Measurements from ENCODE around the gene NLRP12. TPM values are rescaled to one million over a fixed set of nuclear protein-coding genes. Genes with fewer than 3 reads are reported as not detected.

Gene NLRP12
- total and polyA plus RNA-seq, 2 of the 4 experiments (the other 2 are of a cell fraction), result not detected

DNA sequence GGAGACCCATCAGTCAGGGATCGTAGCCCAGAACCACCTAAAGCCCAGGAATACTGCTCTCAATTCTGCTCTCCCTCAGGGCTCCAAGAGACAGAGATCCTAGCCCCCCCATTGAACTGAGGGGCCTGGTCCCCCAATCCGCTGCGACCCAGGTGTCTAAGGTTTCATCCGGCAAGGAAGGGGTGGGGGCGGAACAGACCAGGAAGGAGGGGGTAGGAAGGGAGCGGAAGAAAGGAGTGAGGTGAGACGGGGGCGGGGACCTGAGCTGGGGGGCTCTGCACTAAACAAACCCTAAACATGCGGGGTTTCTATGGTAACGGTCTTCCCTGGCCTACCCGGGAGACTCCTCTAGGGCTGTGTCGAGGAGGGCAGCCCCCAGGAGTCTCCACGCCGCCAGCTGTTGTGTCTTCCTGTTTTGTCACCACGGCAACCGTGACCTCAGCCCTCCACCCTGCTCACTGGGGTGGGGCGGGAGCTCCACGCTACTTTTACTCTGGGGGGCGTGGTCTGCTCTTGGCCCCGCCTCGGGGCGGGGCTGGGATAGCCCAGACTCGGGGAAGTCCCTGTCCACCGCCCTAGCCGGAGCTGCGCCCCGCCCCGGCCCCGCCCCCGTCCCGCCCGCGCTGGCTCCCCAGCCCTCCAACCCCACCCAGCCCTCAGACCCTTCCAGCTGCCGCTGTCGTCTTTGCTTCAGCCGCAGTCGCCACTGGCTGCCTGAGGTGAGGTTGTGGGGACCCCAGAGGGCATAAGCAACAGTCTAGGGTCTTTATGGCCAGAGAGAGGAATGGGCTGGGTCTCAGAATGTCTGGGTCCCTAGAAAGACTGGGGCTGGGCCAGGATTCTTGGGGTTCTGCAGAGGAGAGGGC lies 43.3 kb upstream of the NLRP12 start, which contains the start of gene MYADM (continued):
- peak; percentile 97 for TF ChIP-seq MAZ (IDR thresholded peaks at IDR 0.05; ENCODE audit: borderline replicate concordance, low read depth, low read length)

DNA sequence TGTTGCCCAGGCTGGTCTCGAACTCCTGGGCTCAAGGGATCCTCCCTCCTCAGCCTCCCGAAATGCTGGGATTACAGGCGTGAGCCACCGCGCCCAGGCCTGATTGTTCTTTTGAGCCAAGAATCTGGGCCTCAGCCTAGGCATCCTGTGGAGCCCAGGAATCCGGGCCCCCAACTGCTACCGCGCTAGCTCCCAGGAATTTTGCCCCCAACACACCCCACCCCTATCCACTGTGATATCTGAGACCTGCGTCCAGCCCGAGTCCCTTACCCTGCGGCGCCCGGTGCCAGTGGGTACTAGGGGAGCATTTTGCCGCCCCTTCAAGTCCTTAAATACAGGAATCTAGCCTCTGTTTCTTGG lies 42.7 kb upstream of the NLRP12 start:
- H3K23ac ChIP-seq (ENCODE audit: low read depth, low read length), result peak overlapping the region; percentile 48
- 0 out of 2 replicates have a peak overlapping the region, but pooled peaks have one; percentile 28 for H2BK20ac ChIP-seq (ENCODE audit: low read depth, low read length)
- no peaks in the 10 kb centered on the region for H3K27me3 ChIP-seq (ENCODE audit: control insufficient read depth, insufficient read depth, low read length)
- H3K27ac ChIP-seq (ENCODE audit: insufficient read depth, low read length), result peak overlapping the region; percentile 72
- H3K4me2 ChIP-seq (ENCODE audit: low read depth, low read length), result peak overlapping the region; percentile 80
- in situ Hi-C loops (cut with MboI; ENCODE audit: low sequenced_read_pairs) (no loop called here), intact Hi-C loops (cut with micrococcal nuclease) (loop anchor here (1.0 to 10.0 kb wide), 2 partner anchors 25 to 238 kb away; partner anchors contain the start of genes NDUFA3 and OSCAR), dilution Hi-C loops (cut with HindIII; ENCODE audit: low sequenced_read_pairs, unreplicated experiment) (no loop called here)
- H3K4me1 ChIP-seq (ENCODE audit: control insufficient read depth, insufficient read depth, low read length), result peaks cover 7% of the 10 kb centered on the region
- CTCF ChIA-PET, result no interaction called here
- H2BK5ac ChIP-seq (ENCODE audit: low read depth, low read length, poor library complexity, severe bottlenecking), result peak overlapping the region; percentile 58
- peak overlapping the region; percentile 65; the same call in 1 of the 2 replicates for H3K14ac ChIP-seq (replicated peaks; ENCODE audit: low read depth, low read length)
- H3K9me3 ChIP-seq (ENCODE audit: control insufficient read depth, insufficient read depth, low read length), result no peaks in the 10 kb centered on the region
- peak overlapping the region; percentile 49; the same call in 1 of the 2 replicates for H2BK120ac ChIP-seq (ENCODE audit: low read depth, low read length)
- no peak for DNase-seq
- BruUV-seq (replicated peaks), result no TSS peak
- TF ChIP-seq NFE2L2 (IDR thresholded peaks at IDR 0.05; ENCODE audit: low read depth, low read length), result no peak
- TF ChIP-seq FOS (IDR thresholded peaks at IDR 0.05; ENCODE audit: low read depth, low read length), result no peak
- no peak for TF ChIP-seq MAZ (IDR thresholded peaks at IDR 0.05; ENCODE audit: borderline replicate concordance, low read depth, low read length)
- no peak for TF ChIP-seq RAD21 (IDR thresholded peaks at IDR 0.05; ENCODE audit: low read length)
- TF ChIP-seq, protein P1, sequence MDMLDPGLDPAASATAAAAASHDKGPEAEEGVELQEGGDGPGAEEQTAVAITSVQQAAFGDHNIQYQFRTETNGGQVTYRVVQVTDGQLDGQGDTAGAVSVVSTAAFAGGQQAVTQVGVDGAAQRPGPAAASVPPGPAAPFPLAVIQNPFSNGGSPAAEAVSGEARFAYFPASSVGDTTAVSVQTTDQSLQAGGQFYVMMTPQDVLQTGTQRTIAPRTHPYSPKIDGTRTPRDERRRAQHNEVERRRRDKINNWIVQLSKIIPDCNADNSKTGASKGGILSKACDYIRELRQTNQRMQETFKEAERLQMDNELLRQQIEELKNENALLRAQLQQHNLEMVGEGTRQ (IDR thresholded peaks at IDR 0.05; ENCODE audit: low read depth, low read length), result no peak
- TF ChIP-seq RFX5 (IDR thresholded peaks at IDR 0.05; ENCODE audit: low read depth, low read length), result no peak
- TF ChIP-seq BHLHE40 (IDR thresholded peaks at IDR 0.05; ENCODE audit: low read depth, low read length), result no peak
- TF ChIP-seq, protein P2, sequence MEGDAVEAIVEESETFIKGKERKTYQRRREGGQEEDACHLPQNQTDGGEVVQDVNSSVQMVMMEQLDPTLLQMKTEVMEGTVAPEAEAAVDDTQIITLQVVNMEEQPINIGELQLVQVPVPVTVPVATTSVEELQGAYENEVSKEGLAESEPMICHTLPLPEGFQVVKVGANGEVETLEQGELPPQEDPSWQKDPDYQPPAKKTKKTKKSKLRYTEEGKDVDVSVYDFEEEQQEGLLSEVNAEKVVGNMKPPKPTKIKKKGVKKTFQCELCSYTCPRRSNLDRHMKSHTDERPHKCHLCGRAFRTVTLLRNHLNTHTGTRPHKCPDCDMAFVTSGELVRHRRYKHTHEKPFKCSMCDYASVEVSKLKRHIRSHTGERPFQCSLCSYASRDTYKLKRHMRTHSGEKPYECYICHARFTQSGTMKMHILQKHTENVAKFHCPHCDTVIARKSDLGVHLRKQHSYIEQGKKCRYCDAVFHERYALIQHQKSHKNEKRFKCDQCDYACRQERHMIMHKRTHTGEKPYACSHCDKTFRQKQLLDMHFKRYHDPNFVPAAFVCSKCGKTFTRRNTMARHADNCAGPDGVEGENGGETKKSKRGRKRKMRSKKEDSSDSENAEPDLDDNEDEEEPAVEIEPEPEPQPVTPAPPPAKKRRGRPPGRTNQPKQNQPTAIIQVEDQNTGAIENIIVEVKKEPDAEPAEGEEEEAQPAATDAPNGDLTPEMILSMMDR (conservative IDR thresholded peaks at IDR 0.05; ENCODE audit: low read depth, low read length), result no peak
- TF ChIP-seq POLR2A (IDR thresholded peaks at IDR 0.05; ENCODE audit: low read depth, low read length), result no peak
- H2AK9ac ChIP-seq (replicated peaks; ENCODE audit: low read depth, low read length, poor library complexity), result peak overlapping the region; percentile 95
- H3K9me1 ChIP-seq (ENCODE audit: insufficient read depth, low read length), result peaks cover 6% of the 10 kb centered on the region; the same call in 1 of the 2 replicates
- H2BK15ac ChIP-seq (ENCODE audit: low read depth, low read length), result peak overlapping the region; percentile 52; the same call in 1 of the 3 replicates
- WGBS, 2 experiments (ENCODE audit: extremely low coverage in 2 of 2, insufficient read length in 1 of 2), result 54% methylated on average over 3 of the region's 14 CpGs; no CpG with 5 or more reads in 1 of the 2 experiments
- POLR2A ChIA-PET (ENCODE audit: unreplicated experiment), result no interaction called here
- H3K56ac ChIP-seq (ENCODE audit: extremely low read depth, insufficient read depth, low read length), result 0 out of 2 replicates have a peak overlapping the region, but pooled peaks have one; percentile 35
- no peak overlapping the region; the same call in 1 of the 2 replicates for H3K18ac ChIP-seq (ENCODE audit: low read depth, low read length)
- H3K4me3 ChIP-seq (ENCODE audit: insufficient read depth, low read depth, low read length), result peak overlapping the region; percentile 60
- H4K20me1 ChIP-seq (ENCODE audit: insufficient read depth, low read length), result peaks cover 15% of the 10 kb centered on the region
- H3K9ac ChIP-seq (ENCODE audit: low read depth, low read length), result peak overlapping the region; percentile 68
- no peak overlapping the region; the same call in none of the 2 replicates for H4K91ac ChIP-seq (ENCODE audit: insufficient read depth, low read depth, low read length)
- H3K4ac ChIP-seq (ENCODE audit: low read depth, low read length), result peak overlapping the region; percentile 66
- ATAC-seq (ENCODE audit: low read depth), result no peak
- peak overlapping the region; percentile 91 for H2AFZ ChIP-seq (replicated peaks; ENCODE audit: low read length, poor library complexity)
- peak overlapping the region; percentile 21 for H4K5ac ChIP-seq (ENCODE audit: low read depth, low read length)
- H3K79me1 ChIP-seq (ENCODE audit: low read depth in 1 of 2, low read length in 2 of 2), result peaks cover 0 to 34% of the 10 kb centered on the region in 2 experiments; a peak in 2 of 4 replicates
- H3K36me3 ChIP-seq (ENCODE audit: control insufficient read depth, insufficient read depth, low read length), result peaks cover 10% of the 10 kb centered on the region
- peak overlapping the region; percentile 75 to 81 for H4K8ac ChIP-seq (ENCODE audit: low read depth in 2 of 2, low read length in 2 of 2)
- H2AK5ac ChIP-seq (ENCODE audit: low read depth, low read length), result peak overlapping the region; percentile 82

All from IMR-90 (cell line).